NCI-H226 (cell line): ENCODE results near the gene PRR7.

ENCODE experiments used
- DNase-seq: peaks from one replicate; pipeline ENCODE4 v3.0.0-alpha.2; 2015

The PRR7 gene

DNA sequence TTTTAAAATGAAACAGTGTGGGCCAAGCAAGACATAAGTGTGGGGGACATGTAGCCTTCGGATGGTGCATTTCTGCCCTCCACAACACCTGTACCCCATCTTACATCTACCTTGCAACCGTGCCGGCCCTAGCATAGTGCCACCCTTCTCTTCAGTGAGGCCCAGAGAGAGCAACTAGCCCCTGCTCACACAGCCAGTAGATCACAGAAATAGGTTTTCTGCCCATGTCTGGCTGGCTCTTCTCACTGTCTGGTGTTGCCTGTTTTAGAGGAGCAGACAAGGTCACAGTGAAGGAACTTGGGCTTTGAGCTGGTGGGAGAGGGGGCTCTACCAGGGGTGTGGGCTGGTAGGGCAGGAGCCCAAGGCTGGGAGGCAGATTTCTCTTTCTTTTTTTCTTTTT, 39.6 kb downstream of the PRR7 start:
- no peak for DNase-seq

DNA sequence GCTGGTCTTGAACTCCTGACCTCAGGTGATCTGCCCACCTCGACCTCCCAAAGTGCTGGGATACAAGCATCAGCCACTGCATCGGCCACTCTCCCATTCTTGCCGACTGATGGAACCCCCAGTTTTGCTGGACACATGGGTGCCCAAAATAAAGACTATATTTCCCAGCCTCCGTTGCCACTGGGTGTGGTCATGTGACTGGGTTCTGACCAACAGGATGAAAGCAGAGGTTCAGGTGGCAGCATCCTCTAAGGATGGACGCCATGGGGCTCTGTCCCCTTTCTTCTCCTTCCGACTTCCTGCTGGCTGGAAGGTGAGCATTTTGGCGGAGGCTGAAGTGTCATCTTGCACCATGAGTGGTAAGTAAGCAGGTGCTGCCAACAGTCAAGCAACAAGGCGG, 40.5 kb downstream of the PRR7 start:
- DNase-seq = no peak

DNA sequence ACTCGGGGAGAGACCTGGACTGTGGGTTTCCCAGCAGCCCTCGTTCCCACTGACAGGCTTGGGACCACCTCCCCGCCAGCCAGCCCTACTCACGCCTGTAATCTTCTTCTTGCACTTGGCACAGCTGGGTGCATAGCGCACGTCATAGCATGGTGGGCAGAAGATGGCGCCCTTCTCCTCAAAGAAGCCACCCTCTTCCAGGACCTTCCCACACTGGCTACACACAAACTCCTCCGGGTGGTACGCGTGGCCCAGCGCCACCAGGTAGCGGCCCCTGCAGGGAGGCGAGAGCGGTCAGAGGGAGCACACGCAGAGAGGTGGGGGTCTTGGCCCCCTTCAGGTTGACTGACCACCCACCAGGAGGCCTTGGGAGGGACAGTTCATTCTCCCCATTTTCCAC, 41.4 kb downstream of the PRR7 start:
- DNase-seq = no peak

DNA sequence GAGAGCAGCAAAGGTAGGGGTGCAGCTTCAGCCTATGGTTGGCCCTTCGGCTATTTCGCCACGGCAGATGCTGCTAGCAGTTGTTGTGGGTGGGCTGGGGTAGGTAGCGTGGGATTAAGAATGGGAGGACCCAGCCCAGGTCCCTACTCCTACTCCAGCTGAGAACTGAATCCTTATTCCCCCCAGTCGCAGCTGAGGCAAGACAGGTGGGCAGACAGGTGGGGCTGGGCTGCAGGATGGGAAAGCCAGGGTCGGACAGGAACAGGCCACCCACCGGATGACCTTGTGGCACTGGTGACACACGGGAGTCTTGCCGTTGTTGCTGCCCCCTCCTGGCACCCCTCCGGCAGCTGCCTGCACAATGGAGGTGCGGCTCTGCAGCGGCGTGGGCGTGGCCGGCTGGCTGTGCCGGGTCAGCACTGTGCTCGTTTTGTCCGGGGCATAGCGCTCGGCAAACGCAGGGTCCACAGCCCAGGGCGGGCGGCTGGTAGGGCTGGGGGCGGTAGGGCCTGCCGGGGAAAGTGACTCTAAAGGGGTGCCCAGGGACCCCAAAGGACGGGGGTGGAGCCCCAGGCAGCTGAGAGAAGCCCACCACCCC, 42.6 kb downstream of the PRR7 start:
- DNase-seq = no peak

DNA sequence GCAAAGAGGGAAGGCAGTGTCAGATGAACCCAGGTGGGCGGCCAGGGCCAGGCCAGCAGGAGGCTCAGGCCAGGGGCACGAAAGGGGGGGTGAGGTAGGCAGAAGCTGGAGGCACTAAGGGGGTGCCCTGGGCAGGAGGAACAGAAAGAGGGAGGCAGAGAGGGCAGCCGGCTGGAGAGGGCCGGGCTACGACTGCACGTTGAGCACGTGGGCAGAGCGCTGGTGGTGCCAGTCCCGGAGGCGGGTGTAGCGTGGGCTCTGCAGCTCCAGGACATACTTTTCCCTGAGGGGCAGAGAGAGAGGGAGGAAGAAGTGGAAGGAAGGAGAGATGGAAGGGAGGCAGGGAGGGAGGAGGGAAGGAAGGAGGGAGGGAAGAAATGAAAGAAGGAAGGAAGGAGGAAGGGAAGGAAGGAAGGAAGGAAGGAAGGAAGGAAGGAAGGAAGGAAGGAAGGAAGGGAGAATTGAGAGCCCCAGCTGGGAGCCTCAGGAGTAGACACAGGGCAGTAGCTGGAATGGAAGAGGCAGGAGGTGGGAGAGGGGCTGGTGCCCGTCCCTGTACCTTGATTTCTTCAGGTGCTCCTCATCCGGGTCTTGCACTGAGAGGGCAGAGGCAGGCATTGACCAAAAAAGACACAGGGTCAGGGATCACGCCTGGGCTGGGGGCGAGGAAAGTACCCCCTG, 43.8 kb downstream of the PRR7 start:
- no peak for DNase-seq

DNA sequence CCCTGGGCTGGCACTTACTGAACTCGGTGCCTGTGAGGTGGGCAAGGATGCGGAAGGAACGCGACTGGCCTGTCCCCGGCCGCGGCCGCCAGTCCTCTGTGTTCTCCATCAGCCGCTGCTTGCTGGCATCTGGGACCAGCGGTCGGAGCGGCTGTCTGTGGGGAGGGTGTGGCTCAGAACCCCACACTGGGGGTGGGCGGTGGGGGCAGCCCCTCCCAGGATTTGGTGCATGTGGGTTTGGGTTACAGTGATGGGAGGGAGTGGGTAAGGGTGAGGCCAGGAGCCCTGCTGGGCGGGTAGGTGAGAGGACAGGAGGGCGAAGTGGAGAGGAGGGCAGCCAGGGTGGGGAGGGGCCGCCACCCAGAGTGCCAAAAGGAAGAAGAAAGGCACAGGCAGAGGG, 44.4 kb downstream of the PRR7 start:
- no peak for DNase-seq

DNA sequence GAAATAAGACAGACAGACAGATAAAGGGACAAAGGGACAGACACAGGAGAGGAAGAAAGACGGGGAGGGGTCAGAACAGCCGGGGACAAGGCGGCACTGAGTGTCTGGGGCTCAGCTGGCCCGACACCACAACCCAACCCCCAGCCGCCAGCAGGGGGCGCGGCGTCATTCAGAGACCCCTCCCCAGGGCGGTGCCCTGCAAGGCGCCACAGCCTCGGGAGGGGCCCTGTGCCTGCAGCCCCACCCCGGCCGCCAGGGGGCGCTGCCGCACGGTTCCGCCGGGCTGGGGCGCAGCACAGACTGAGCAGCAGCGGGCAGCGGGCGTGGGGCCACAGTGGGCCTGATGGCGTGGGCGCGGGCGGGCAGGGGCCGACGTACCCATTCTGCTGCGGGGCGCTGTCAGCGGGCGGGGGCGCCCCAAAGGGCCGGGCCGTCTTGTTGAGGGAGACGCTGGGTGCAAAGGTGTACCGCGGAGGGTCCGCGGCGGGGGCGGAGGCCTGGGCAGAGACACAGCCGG, 44.9 kb downstream of the PRR7 start:
- no peak for DNase-seq

DNA sequence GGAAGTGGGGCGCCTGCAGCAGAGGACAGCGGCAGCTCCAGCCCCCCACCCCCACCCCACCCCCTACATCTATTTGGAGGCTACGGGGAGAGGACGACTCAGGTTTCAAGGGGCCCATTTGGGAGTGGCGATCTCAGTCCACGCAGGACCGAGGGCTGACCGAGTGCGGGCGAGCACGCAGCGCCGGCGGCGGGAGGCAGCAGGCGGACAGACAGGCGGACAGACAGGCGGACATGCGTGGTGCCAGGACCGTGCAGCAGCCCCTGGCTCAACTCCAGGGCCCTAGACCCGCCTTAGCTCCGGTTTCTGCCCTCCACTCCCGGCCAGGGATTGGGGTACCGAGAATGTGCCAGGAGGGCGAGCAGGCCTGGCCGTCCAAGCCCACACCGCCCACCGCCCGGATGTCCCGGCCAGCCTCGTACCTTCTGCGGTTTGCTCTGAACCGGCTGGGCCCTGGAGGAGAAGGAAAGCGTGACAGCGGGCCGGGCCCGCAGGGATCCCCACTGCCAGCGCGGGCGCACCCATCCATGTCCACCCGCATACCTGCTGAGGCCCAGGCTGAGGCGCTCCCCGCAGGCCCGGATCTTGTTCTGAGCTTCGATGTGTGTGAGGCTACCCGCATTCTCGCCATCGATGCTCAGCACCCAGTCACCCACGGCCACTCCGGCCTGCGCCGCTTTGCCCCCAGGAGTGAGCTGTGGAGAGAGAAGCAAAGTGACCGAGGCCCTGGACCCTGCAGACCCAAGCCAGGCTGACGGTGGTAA, 45.6 kb downstream of the PRR7 start:
- DNase-seq = no peak

DNA sequence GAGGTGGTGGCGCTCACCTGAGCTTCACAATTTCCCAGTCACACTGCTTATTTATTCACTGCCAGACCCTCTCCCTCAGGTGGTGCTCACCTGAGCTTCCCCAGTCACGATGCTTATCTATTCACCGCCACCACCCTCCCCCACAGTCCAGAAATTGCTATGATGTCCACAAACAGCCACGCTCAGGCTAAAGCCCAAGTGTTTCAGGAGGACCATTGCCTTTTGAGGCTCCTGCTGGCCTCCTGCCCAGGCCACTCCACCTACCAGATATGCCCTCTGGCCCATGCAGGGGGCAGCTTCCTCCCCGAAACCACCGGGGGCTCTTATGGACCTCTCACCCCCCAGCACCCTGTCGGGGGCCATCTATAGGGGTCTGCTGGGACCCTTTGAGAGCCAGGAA, 46.2 kb downstream of the PRR7 start:
- no peak for DNase-seq

DNA sequence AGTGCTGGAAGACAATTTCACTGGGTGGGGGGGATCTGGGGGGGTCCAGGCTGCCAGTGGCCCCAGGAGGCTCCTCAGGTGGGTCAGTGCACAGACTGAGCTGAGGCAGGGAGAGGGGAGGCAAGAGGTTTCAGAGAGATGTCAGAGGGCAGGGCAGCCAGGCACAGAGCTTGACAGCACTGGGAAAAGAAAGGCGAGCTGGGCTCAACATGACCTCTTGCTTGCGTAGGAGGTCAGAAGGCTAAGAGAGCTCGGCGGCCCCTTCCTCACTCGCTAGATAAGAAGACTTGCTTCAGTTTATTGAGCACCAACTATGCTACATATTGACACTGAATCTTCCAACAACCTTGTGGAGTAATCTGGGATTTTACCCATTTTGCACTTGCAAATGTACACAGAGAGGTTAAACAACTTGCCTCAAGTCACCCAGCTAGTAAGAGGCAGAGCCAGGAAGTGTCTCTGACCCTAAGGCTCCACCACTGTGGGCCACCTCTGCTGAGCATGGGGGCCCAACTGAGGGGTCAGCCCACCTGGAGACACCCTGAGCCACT, 47.3 kb downstream of the PRR7 start:
- no peak for DNase-seq

DNA sequence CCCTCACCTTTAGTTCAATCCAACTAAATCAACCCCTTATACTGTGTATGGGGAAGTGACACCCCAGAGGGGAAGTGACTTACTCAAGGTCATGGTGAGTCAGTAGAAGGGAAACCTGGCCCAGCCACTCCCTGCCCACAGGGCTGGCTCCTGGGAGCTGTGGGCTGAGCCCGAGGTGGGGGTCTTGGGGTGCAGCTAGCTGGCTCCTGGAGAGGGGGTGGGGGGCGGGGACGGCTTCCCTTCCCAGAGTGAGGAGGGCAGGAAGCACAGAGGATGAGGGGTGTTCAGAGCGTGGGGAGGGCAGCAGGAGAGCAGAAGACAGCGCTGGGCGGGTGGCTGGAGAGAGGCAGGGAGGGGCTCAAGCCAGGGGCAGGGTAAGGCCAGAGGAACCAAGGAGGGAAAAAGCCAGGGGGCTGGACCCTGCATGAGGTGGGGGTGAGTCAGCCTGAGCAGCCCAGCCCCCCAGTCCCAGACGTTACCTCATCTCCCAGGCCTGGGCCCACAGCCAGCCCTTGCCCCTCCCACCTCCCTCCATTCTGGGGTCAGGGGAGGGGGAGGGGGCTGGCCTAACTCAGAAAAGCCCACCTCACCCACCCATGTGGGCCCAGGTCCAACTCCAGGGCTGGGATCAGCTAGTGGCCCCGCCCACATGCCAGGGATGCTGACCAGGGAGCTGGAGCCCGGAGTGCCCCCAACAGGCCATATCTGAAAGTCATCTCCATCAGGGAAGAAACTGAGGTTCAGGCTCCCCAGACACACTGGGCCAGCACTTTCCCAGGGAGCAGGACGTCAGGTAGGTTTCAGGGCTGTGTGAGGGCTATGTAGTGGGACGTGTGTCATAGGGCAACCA, 48.0 kb downstream of the PRR7 start:
- peak; percentile 82 for DNase-seq

DNA sequence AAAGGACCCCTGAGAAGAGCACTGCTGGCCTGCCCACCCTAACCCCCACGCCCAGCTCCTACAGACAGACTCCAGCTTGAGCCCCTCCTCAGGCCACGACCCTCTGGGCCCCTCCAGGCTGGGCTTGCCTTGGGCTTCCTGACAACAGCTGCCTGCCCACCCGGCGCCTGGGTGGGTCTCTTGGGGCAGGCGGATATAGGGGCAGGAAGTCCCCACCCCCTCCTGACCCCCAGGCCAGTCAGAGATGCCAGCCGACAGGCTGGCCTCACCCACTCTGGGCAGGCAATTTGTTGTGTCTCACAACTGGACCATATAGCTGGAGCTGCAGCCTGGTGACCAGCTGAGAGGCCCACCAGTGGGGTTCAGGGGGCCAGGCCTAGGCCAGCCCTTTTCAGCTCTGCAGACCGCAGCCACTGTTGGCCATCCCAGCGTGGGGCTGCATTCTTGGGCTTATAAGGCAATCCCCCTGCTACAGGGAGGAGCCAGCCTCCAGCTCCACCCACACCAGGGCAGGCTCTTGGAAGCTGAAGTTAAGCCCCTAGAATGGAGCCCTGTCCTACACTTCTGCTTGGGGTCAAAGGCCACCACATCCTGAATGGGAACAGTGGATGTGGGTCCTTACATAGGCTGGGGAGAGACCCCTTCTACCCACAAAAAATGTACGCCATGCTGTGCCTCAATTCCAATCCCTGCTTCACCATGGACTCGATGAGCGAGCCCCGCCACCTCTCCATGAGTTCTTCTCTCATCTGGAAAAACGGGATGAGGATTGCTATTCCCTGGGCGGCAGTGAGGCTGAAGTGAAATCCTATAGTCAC, 48.8 kb downstream of the PRR7 start:
- DNase-seq = peak; percentile 74

DNA sequence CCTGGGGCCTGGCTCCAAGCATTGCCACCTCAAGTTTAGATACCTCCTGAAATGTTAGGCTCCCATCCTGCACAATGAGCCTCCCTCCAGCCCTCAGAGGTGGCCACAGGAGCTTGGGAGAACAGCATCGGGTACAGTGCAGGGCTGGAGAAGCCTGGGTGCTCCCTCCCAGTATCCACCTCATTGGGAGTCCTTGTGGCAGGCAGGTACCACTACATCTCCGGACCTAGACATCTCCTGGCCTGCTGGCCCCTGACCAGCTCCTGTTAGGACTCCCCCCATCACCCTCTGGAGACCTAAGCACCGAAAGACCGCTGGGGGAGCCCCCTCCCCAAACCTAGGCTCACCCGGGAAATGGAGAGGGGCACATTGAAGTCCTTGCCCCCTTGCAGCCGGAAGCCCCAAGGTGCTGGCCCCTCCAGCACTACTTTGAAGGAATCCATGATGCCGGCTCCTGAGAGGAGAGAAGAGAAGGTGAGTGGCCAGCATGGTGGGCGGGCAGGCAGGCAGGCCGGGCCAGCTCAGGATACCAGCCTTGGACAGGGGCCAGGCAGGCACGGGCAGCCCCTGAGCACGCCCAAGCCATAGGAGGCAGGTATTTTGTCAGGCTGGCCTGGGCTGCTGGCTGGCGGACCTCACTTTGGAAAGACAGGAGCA, 49.6 kb downstream of the PRR7 start:
- DNase-seq = peak; percentile 52

DNA sequence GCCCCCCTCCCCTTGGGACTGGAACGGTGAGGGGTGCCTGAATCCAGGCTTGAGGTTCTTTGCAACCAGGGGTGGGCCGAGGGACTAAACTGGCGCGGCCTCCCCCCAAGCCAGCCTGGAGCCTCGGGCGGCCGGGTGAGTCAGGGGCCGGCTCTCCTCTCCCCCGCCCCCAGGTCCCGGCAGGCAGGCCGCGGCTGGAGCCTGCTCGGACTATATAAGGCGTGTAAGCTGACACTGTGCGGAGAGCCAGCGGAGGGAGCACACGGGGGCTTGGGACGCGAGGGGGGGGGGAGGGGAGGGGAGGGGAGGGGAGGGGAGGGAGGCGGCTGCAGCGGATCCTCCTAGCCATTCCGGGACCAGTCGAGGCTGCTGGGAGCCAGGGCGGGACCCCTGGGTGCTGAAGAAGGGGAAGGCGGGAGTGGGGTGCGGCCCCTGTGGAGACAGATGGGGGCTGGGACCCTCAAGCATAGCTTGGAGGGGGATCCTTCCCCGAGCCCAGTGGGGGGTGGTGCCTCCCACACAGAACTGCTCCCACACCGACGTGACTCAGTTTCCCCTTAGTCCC, 50.2 kb downstream of the PRR7 start:
- DNase-seq = peak; percentile 90

DNA sequence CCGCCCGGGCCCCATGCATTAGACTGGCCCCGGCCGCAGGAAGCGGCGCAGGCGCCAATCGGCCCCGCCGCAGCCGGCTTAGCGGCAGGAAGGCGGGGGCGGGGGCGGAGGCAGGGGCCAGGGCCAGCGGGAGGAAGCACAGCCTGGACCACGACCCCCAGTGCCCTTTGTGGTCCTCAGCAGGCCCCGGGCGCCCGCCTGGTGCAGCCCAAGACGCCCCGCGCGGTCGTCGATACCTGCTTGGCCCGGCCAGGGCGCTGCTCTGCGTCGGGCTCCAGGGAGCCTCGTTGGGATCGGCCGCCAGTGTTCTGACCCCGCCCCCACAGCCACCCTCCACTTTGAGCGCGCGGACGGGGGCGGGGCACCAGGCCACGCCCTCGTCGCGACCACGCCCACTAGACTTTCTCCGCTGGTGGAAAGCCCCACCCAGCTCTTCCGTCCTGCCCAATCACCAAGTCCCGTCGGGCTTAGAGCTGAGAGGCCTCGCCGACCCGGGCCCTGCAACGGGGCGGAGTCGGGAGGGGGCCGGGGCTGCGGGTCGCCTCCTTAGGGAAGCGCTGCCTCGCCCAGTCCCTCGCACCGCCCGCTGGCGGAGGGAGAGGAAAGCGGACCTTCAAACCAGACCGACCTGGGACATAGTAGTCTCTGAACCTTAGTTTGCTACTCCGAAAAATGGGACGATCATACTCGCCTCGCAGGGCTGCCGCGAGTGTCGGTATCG, 50.8 kb downstream of the PRR7 start, which contains the start of gene PDLIM7:
Gene PDLIM7 (minus strand): TSS at position 313 of the 721 bp plus-strand sequence. CDS start 1,092 bp downstream, outside the sequence.
- peak; percentile 92 for DNase-seq

DNA sequence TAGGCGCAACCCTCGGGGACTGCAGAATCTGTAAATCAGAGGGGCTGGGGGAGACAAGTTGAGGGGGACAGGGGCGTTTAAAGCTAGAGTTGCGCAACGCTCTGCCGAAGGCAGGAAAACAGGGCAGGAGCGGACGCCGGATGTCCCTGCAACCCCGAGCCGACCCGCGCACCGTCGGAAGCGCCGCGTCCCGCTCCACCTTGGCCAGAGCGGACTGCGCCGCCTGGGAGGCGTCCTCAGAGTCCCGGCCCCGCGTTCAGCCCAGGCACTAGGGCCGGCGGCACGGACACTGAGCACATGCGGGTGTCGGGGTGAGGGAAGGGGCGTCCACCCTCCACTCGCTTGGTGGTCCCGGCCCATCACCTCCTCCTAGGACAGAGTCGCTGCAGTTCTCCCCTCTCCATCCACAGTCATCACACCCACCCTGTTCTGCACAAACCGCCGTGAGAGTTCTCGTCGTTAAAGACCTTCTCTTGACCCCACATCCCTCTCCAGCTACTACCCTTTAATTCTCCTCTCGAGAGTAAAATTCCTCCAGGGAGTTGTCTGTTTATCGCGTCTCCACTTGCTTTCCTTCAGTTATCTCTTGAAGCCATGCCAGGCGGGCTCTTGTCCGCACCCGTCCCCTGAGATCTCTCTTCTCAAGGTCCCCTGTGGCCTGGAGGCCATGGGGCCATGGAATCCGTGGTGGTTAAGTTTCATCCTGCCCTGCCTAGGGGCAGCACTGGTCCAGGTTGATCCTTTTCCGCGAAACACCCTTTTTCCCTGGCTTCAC, 51.6 kb downstream of the PRR7 start:
- DNase-seq = no peak

DNA sequence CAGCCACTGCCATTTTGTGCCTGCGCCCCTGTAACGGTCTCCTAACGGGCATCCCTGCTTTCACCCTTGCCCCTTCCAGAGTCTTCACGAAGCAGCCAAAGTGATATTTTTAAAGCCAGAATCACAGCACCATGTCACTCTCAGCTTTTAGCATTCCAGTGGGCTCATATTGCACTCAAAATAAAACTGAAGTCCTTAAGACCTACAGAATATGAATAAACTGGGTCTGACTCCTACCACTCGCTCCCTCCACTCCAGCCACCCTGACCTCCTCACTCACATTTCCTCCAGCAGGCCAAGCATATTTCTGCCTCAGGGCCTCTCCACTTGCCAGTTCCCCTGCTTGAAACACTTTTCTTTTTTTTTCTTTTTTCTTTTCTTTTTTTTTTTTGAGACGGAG, 53.2 kb downstream of the PRR7 start:
- no peak for DNase-seq

DNA sequence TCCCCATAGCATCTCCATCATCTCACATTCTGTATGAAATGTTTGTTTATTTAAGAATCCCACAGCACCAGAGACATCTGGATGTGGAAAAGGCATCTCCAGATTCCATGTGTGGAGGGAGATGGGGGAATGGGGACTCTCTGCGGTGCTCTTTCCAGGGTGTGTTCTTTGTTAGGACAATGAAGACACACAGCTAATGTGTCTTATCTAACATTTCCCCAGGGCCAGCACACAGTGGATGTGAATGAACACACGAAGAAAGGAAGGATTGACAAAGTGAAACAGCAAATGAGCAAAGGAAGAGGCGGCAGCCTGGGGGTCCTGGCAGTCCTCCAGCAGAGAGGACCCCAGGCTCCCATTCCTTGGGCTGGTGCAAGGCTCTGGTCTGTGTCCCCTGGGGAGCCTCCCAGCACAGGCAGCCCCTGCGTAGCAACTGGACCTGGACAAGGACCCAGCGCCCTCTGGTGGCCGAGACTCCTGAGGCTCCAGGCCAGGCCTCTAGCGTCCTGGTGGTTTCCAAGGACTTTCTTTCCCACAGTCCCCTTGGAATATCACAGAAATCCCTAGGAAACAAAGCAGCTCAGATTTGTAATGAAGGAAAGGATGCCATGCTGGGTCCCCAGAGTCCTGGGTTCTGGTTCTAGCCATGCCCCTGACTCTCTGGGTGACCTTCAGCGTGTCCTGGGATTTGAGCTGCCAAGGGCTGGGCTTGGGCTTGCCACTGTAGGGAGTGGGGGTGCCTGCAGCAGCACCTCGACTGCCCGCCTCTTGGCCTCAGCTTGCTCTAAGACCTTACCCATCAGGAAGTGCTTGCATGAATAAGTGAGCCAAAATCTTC, 54.3 kb downstream of the PRR7 start:
- DNase-seq = peak; percentile 67
